Mesodermal cell (in vitro differentiated cells): ENCODE measurements around the gene PHF14.
"Not testable (repeated sequence)": the region's sequence is repeated elsewhere in the genome, so short reads cannot be mapped to it uniquely, and the experiment has no call there.

Experiments used
- H3K27ac ChIP-seq: 2 replicates; pipeline ENCODE4 v1.7.0; 2013; ENCODE audit warnings: mild to moderate bottlenecking, low read depth, low read length, moderate library complexity; ENCODE audit not compliant: severe bottlenecking
- H3K36me3 ChIP-seq: 2 replicates; pipeline ENCODE4 v1.7.1; 2013; ENCODE audit warnings: mild to moderate bottlenecking, low read length, moderate library complexity; ENCODE audit not compliant: control insufficient read depth, insufficient read depth
- H3K4me1 ChIP-seq: one replicate; pipeline ENCODE4 v1.7.1; 2013; ENCODE audit warnings: mild to moderate bottlenecking, low read length; ENCODE audit not compliant: insufficient read depth, control insufficient read depth, poor library complexity, severe bottlenecking
- H3K4me3 ChIP-seq: 2 replicates; pipeline ENCODE4 v1.7.0; 2013; ENCODE audit warnings: low read length, control low read depth, mild to moderate bottlenecking; ENCODE audit not compliant: insufficient read depth, poor library complexity, severe bottlenecking; ENCODE audit errors: extremely low read depth
- H3K9me3 ChIP-seq: 2 replicates; pipeline ENCODE4 v1.7.1; 2013; ENCODE audit warnings: mild to moderate bottlenecking, low read length, moderate library complexity; ENCODE audit not compliant: control insufficient read depth
- WGBS, 2 experiments: methylation state at CpG; one replicate each; pipeline ENCODE4 v1.1.5; 2013; ENCODE audit warnings: missing lambda C conversion rate in 2 of 2; ENCODE audit not compliant: insufficient coverage in 2 of 2; 5-methylcytosine and 5-hydroxymethylcytosine counted together

PHF14 gene

GRCh38 chr7:10950974-10951578 is 22.6 kb upstream of the PHF14 start:
- not testable (repeated sequence) for H3K36me3 ChIP-seq, H3K27ac ChIP-seq, H3K4me1 ChIP-seq, H3K4me3 ChIP-seq, H3K9me3 ChIP-seq
- 82 to 94% methylated on average over 3 to 4 of the region's 4 CpGs for WGBS, 2 experiments

- Histone ChIP-seq H3K27ac (no peak overlapping the region), H3K4me1 (no peaks in the 10 kb centered on the region), H3K36me3 (no peaks in the 10 kb centered on the region), H3K4me3 (no peak overlapping the region), H3K9me3 (no peaks in the 10 kb centered on the region)
These were observed 21.1 kb upstream of the PHF14 start for GRCh38 chr7:10952588-10952987.

GRCh38 chr7:10953078-10953750 is 20.5 kb upstream of the PHF14 start:
- WGBS, 2 experiments = 88% methylated on average over 1 of the region's 4 CpGs; no CpG with 5 or more reads in 1 of the 2 experiments
- H3K4me1 ChIP-seq, H3K9me3 ChIP-seq, H3K27ac ChIP-seq, H3K36me3 ChIP-seq, H3K4me3 ChIP-seq: not testable (repeated sequence)

GRCh38 chr7:10956528-10956927 is 17.1 kb upstream of the PHF14 start:
- Histone ChIP-seq H3K27ac (no peak overlapping the region), H3K4me1 (no peaks in the 10 kb centered on the region), H3K36me3 (no peaks in the 10 kb centered on the region), H3K4me3 (no peak overlapping the region), H3K9me3 (peaks cover 4% of the 10 kb centered on the region)
- 80 to 96% methylated on average over 2 to 3 of the region's 4 CpGs for WGBS, 2 experiments

DNA sequence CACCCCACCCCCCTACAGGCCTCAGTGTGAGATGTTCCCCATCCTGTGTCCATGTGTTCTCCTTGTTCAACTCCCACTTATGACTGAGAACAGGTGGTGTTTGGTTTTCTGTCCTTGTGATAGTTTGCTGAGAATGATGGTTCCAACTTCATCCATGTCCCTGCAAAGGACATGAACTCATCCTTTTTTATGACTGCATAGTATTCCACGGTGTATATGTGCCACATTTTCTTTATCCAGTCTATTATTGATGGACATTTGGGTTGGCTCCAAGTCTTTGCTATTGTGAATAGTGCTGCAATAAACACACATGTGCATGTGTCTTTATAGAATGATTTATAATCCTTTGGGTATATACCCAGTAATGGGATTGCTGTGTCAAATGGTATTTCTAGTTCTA is 13.4 kb upstream of the PHF14 start:
- not testable (repeated sequence) for H3K4me1 ChIP-seq, H3K4me3 ChIP-seq, H3K9me3 ChIP-seq, H3K27ac ChIP-seq, H3K36me3 ChIP-seq
- no CpG with 5 or more reads among the region's 1 CpG for WGBS, 2 experiments

- not testable (repeated sequence) for H3K4me1 ChIP-seq, H3K9me3 ChIP-seq, H3K4me3 ChIP-seq, H3K27ac ChIP-seq, H3K36me3 ChIP-seq
- 100% methylated on average over 1 of the region's 4 CpGs for WGBS, 2 experiments
These were observed 8.7 kb upstream of the PHF14 start for GRCh38 chr7:10965016-10965415.

GRCh38 chr7:10972174-10972573 is 1.5 kb upstream of the PHF14 start:
- WGBS, 2 experiments = 100% methylated on average over 1 of the region's 5 CpGs; no CpG with 5 or more reads in 1 of the 2 experiments
- H3K9me3 ChIP-seq = no peaks in the 10 kb centered on the region

GRCh38 chr7:10973942-10974911 is 555 bp downstream of the PHF14 start:
- H3K36me3 ChIP-seq = peaks cover 16% of the 10 kb centered on the region
- H3K4me3 ChIP-seq = peak overlapping the region; percentile 85
- 0 to 1% methylated on average over 26 to 30 of the region's 47 CpGs for WGBS, 2 experiments
- H3K4me1 ChIP-seq = no peaks in the 10 kb centered on the region
- peak overlapping the region; percentile 91 for H3K27ac ChIP-seq
- no peaks in the 10 kb centered on the region for H3K9me3 ChIP-seq

More at GRCh38 chr7:10972174-10972573, 1.5 kb upstream of the PHF14 start:
- H3K4me3 ChIP-seq = no peak overlapping the region
- no peaks in the 10 kb centered on the region for H3K4me1 ChIP-seq
- peaks cover 12% of the 10 kb centered on the region for H3K36me3 ChIP-seq
- H3K27ac ChIP-seq = no peak overlapping the region

DNA sequence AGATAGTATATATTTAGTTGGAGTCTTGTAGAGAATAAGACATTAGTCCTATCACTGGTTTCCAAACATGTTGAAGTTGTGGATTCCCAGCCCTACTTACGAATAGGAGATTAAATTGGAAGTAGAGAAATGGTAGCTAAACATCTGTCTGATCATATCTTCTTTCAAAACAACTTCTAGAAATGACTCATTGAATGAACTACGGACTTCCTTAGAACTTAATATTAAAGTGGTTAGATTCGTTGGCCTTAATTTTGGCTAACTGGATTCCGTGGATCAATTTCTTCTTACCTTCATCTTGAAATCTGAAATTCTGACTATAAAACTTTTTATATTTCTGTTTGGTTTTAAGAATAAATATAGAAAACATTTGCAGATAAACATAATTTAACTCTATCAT is 3.4 kb downstream of the PHF14 start:
- H3K4me3 ChIP-seq = no peak overlapping the region
- WGBS, 2 experiments = no CpG with 5 or more reads among the region's 4 CpGs
- H3K36me3 ChIP-seq = peaks cover 22% of the 10 kb centered on the region
- H3K27ac ChIP-seq = no peak overlapping the region
- no peaks in the 10 kb centered on the region for H3K4me1 ChIP-seq
- H3K9me3 ChIP-seq = no peaks in the 10 kb centered on the region

GRCh38 chr7:10981317-10981716 is 7.6 kb downstream of the PHF14 start:
- H3K9me3 ChIP-seq = no peaks in the 10 kb centered on the region
- WGBS, 2 experiments = 100% methylated on average over 1 of the region's 3 CpGs; no CpG with 5 or more reads in 1 of the 2 experiments
- no peaks in the 10 kb centered on the region for H3K4me1 ChIP-seq
- no peak overlapping the region for H3K27ac ChIP-seq
- no peak overlapping the region for H3K4me3 ChIP-seq
- H3K36me3 ChIP-seq = peaks cover 33% of the 10 kb centered on the region
